NCI-H1694 treated with DMSO at 0.1 percent for 48 hours (cell line): ENCODE results near the gene MEGF9.
"Not testable (repeated sequence)": the region's sequence is repeated elsewhere in the genome, so short reads cannot be mapped to it uniquely, and the experiment has no call there.

Experiments
- DNase-seq: peaks from one replicate; lab custom pipeline; 2025; lab: John Stamatoyannopoulos, UW

MEGF9 gene

GRCh38 chr9:120655005-120655622, 59.2 kb downstream of the MEGF9 start:
- no peak for DNase-seq

- no peak for DNase-seq
Measured at GRCh38 chr9:120654272-120654671, 60.0 kb downstream of the MEGF9 start.

GRCh38 chr9:120653762-120654161, 60.5 kb downstream of the MEGF9 start:
- DNase-seq, result no peak

GRCh38 chr9:120652934-120653333, 61.3 kb downstream of the MEGF9 start:
- no peak for DNase-seq

- no peak for DNase-seq
Measured at GRCh38 chr9:120650352-120650751, 63.9 kb downstream of the MEGF9 start.

- DNase-seq, result no peak
Measured at GRCh38 chr9:120648581-120649197, 65.6 kb downstream of the MEGF9 start.

GRCh38 chr9:120646948-120647347, 67.3 kb downstream of the MEGF9 start:
- DNase-seq, result no peak

GRCh38 chr9:120645760-120646159, 68.5 kb downstream of the MEGF9 start:
- no peak for DNase-seq

- no peak for DNase-seq
Measured at GRCh38 chr9:120643061-120643460, 71.2 kb downstream of the MEGF9 start.

- no peak for DNase-seq
Measured at GRCh38 chr9:120642129-120642770, 72.0 kb downstream of the MEGF9 start.

- not testable (repeated sequence) for DNase-seq
Measured at GRCh38 chr9:120640874-120641273, 73.4 kb downstream of the MEGF9 start.

- no peak for DNase-seq
Measured at GRCh38 chr9:120640380-120640779, 73.9 kb downstream of the MEGF9 start.

- no peak for DNase-seq
Measured at GRCh38 chr9:120637919-120638318, 76.4 kb downstream of the MEGF9 start.

GRCh38 chr9:120636194-120636957, 77.9 kb downstream of the MEGF9 start:
- no peak for DNase-seq

GRCh38 chr9:120635011-120635410, 79.3 kb downstream of the MEGF9 start:
- DNase-seq, result no peak

- DNase-seq, result no peak
Measured at GRCh38 chr9:120630333-120630732, 83.9 kb downstream of the MEGF9 start.

- DNase-seq, result not testable (repeated sequence)
Measured at GRCh38 chr9:120628925-120629497, 85.3 kb downstream of the MEGF9 start.

- DNase-seq, result no peak
Measured at GRCh38 chr9:120628207-120628924, 85.9 kb downstream of the MEGF9 start.

GRCh38 chr9:120627073-120627472, 87.2 kb downstream of the MEGF9 start:
- no peak for DNase-seq

GRCh38 chr9:120626512-120626911, 87.8 kb downstream of the MEGF9 start:
- DNase-seq, result no peak

GRCh38 chr9:120625222-120625621, 89.0 kb downstream of the MEGF9 start:
- DNase-seq, result no peak

- no peak for DNase-seq
Measured at GRCh38 chr9:120622790-120623189, 91.5 kb downstream of the MEGF9 start.
